SKM-1 treated with dmso at 0.1 percent for 144 hours (cell line): ENCODE data around the gene HOGA1.

Experiments
- DNase-seq: peaks from one replicate; lab custom pipeline; 2025; ENCODE audit not compliant: unreplicated experiment; lab: John Stamatoyannopoulos, UW

Gene HOGA1

DNA sequence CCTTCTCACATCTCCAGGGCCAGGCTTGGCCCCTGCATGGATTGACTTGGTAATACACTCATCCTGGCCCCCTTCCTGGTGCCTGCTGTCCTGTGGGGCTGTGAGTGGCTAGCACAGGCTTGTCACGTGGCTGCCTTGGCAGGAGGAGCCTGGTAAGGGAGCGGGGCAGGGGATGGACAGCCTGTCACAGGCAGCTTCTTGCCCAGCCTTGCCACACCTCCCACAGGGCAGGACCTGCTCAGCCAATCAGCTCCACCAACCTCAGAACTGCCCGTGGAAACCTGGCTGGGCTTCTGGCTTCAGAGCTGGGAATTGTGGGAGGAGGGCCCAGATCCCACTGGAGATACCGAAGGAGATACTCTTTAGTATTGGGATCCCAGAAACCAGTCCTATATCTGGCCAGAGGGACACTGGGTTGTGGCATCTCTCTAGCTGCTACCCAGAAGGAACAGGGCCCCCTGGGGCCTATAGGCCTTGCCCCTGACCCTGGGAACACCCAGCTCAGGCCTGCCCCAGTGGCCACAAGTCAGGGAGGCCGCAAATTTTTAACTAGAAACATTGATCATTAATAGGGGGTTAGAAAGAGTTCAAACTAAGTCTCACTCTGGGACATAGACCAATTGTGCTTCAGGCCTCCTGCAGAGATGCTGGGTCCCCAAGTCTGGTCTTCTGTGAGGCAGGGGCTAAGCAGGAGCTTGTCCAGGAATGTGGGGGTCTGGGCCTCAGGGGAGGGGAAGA lies at the start of gene HOGA1:
HOGA1 (plus strand) TSS at position 330 of the 738 bp plus-strand sequence; CDS start at position 645, 315 bp downstream.
- DNase-seq = no peak

GRCh38 chr10:97534746-97535367 lies 49.3 kb upstream of the HOGA1 start:
- peak; percentile 64 for DNase-seq

GRCh38 chr10:97537186-97537869 lies 46.9 kb upstream of the HOGA1 start:
- no peak for DNase-seq

DNA sequence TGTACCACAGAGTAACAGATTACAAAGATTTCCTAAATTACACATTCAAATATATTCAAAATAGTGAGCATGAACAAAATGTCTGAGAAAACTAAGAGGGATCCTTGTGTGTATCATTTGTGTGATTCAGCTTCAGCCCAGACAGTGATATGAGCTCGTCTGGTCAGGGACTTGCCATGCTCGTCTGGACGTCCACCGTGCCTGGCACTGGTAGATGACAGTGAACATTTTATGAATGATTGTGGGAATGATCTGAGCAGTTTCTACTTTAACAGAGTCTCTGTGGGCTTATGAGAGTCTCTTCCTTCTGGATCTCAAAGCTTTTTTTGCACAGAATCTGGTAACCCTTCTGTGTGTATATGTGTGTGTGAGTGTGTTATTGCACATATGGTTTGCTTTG lies 45.8 kb upstream of the HOGA1 start:
- DNase-seq = no peak

DNA sequence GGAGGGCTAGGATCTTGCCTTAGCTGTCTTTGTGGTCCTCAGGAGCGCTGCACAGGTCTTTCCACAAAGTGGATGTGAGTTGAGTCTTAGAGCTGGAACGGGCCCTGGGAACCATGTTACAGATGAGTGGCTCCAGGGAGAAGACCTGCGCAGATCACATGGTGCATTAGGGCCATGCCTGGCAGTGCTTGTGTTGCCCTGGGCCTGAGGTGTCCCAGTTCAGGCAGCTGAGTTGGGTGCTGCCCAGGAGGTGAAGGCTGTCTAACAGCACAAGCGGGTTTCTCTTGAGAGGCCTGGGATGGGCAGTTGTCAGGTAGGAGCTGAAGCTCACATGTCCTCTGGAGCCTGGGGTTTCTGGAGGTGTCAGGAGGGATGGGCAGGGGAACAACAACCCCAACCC lies 45.4 kb upstream of the HOGA1 start:
- DNase-seq = no peak

DNA sequence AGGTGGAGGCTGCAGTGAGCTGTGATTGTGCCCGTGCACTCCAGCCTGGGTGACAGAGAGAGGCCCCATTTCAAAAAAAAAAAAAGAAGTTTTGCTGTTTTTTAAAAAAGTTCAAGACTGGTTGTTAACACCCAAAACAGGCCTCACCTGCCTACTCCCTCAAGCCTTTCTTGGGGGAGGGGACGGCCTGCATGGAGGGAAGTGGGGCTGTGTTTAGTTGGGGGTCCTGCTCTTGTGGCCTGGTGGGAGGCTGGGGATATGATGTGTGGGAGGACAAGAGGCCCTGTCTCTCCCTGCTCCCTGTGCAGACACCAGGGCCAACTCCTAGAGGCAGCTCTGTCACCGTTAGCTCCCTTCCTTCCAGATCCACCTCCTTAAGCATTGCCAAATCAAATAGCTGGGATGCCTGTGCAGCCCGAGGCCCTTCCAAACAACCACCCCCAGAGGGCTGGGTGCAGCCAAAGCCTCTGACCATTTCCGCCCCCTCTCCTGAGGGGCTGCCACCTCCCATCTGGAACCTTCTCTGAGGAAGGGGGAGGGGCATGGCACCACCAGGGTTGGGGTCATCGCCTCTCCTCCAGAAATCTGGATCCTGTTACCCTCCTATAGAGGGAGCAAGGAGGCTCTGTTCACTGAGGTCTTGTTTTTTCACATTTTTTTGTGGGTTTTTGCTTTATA lies 44.5 kb upstream of the HOGA1 start:
- DNase-seq = no peak

GRCh38 chr10:97540669-97541500 lies 43.3 kb upstream of the HOGA1 start:
- no peak for DNase-seq

GRCh38 chr10:97542169-97543024 lies 41.8 kb upstream of the HOGA1 start:
- no peak for DNase-seq

GRCh38 chr10:97543025-97543546 lies 41.1 kb upstream of the HOGA1 start:
- peak; percentile 66 for DNase-seq

GRCh38 chr10:97546456-97547270 lies 37.5 kb upstream of the HOGA1 start:
- DNase-seq = no peak

- DNase-seq = no peak
Measured at GRCh38 chr10:97547271-97547600, 37.0 kb upstream of the HOGA1 start.

DNA sequence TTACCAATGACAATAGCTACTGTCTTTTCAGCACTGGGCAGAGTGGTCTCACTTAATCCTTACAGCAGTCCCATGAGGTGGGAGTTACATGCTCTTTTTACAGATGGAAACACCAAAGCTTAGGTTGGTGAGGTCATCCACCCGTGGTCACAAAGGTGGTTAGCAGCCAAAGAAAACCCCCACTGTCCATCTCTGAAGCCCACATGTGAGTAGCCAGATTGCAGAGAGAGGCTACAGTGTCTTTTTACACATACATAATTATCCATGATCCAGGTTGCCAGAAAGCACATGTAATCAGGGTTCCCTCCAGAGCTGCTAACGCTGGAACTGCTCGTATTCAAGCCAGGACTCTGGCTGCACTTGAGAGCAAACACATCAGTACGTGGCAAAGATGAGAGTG lies 36.2 kb upstream of the HOGA1 start:
- no peak for DNase-seq

DNA sequence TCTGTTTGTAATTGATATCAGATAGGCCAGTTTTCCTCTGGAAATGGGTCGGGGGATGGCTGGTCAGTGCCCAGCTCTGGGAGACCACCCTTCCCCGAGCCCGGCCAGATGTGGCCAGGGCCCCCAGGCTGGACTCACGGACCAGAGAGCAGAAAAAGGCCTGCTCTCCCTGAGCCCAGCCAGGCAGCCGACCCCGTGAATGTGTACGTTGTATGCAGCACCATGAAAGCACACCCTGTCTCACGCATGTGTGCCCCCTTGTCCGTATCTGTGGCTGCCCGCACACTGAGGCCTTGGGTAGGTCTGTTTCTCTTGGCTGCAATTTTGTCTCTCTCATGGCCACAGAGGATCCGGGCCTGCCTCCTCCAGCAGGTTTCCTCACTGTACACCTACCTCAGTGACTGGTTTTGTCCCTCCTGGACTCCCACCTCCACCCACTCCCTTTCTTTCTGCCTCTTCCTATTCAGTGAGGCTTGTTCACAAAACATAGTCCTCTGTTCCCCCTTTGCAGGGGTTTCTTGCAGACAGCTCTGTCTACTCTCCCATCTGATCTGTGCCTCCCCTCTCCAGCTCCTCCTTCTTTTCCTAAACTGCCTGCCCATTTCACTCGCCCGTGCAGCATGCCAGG lies 35.2 kb upstream of the HOGA1 start:
- DNase-seq = no peak

DNA sequence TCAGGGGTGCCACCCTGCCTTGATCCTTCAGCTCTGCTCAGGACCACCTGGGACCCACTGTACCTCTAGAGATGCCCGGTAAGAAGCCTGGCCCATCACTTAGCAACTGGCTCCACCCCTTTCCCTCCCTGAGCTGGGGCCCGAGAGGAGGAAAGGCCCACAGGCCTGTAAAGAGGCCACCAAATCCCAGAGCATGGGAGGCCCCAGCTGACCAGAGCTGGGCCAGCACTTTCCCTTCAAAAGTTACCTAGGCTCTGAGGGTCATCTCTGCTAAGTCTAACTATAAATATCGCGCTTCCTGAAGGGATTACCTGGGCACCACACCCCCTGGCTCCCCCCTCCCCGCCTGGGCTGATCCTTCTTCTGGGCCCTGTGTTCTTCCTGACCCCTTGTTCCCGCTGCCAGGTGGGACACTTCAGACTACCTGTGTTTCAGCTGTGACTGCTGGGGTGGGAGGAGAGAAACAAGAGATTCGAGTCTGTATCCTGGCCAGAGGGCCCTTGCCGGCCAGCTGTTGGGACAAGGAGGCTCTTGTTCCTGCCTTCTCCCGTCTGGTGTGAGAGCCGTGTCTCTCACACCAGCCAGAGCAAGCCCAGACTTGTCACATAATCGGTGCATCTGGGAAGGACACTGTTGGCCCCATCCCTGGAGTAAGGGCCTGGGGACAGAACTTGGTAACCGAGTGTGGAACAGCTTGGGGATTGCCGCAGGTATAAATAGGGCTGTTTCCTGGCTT lies 34.4 kb upstream of the HOGA1 start:
- DNase-seq = no peak

DNA sequence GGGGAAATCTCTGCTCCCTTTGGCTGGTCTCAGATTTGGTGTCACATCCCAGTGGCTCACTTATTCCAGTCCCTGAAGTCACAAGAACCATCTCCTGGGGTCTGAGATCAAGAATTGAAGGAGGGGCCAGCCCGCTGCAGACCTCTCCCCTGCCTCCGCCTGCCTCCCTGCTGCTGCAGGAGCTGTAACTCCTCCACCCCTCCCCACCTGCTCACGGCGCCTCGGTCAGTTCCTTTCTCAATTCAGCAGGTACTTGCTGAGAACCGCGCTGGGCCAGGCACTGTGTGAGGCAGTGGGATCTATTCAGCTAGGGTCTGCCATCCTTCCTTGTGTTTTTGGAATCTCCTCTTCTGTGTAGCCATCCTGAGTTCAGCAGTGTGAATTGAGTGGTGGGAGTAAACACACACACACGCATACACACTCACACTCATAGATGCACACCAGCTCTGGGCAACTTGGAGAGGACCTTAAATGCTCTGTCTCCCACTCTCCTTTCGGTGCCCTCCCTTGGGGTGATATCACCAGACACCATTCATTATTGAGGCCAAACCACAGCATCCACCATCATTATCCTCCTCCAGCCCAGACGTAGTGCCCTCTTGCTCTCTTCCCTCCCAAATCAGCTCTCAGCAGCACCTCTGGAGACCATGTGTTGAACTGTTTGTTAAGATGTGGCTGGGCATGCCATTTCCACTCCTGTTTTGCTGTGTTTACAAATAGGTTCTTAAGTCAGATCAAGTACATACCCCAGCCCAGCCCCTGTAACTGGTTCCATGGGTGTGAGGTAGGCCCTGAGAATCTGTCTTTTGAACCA lies 33.6 kb upstream of the HOGA1 start:
- no peak for DNase-seq

- no peak for DNase-seq
Measured at GRCh38 chr10:97551271-97551670, 32.9 kb upstream of the HOGA1 start.

DNA sequence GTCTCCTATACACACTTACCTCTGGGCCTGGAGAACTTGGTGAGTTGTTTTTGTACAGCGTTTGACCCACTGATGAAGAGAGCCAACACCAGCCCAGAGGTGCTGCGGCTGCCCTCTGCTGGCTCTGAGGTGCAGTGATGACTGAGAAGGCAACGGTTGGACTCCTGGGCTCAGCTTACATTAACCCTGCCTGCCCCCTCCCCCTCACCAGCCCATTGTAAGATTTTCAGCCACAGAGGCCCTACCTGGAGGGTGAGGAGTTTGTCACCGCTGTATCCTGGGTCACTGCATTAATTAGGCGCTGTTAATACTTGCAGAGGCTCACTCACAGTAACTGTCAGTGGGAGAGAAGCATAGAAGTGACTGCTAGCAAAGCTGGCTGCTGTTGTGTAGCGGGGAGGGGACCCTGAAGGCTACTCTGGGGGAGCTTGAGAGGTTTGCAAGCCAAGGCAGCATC lies 30.6 kb upstream of the HOGA1 start:
- DNase-seq = peak; percentile 25
